Lower lobe of right lung (tissue), 2 donors: ENCODE data around the gene HEATR5A. TPM values are rescaled to one million over a fixed set of nuclear protein-coding genes. Genes with fewer than 3 reads are reported as not detected.

ENCODE experiments used
- ATAC-seq, 2 donors: fragments of 200-7000 bp; cut with Tn5 transposase; one replicate each; pipeline ENCODE4 v1.9.1; 2020 to 2022; ENCODE audit warnings: mild to moderate bottlenecking in 2 of 2, moderate library complexity in 2 of 2
- DNase-seq: peaks from one replicate; pipeline ENCODE4 v3.0.0-alpha.2; 2020
- H3K27ac ChIP-seq: fragments of 200-600 bp; one replicate; pipeline ENCODE4 v1.8.0; 2022
- H3K27me3 ChIP-seq: fragments of 200-600 bp; one replicate; pipeline ENCODE4 v1.8.0; 2022; ENCODE audit warnings: low read depth
- H3K36me3 ChIP-seq: fragments of 200-600 bp; one replicate; pipeline ENCODE4 v1.8.0; 2022; ENCODE audit warnings: mild to moderate bottlenecking
- H3K4me1 ChIP-seq: fragments of 200-600 bp; one replicate; pipeline ENCODE4 v1.8.0; 2022
- H3K4me3 ChIP-seq: fragments of 200-600 bp; one replicate; pipeline ENCODE4 v1.8.0; 2022; ENCODE audit warnings: mild to moderate bottlenecking
- H3K9me3 ChIP-seq: fragments of 200-600 bp; one replicate; pipeline ENCODE4 v1.8.0; 2022
- CTCF ChIP-seq: fragments of 200-600 bp; IDR thresholded peaks from one replicate; pipeline ENCODE4 v1.8.0; 2022; ENCODE audit warnings: antibody characterized with exemption, mild to moderate bottlenecking
- intact Hi-C: fragments of 100-400 bp; cut with DNase I; formaldehyde crosslinking; loops from one replicate; pipeline ENCODE4 v1.11.0; 2022
- total RNA-seq: library from RNA; stranded (reverse); fragmentation: NEBNext Ultra II Directional; extraction: Animal tissue kit (Norgen Biotek cat#: 25700); gene quantifications from one replicate; pipeline ENCODE4 v1.2.1, GENCODE V29; 2021
- donor health status: DM: no; HTN: yes; CAD: no; lungs with severe emphysema.

The HEATR5A gene
- total RNA-seq, 1 donor from 2014 or later, result 41.6 TPM

- Histone ChIP-seq H3K27ac (no peak overlapping the region), H3K36me3 (peaks cover 89% of the 10 kb centered on the region), H3K4me3 (no peak overlapping the region), H3K9me3 (no peaks in the 10 kb centered on the region), H3K4me1 (no peaks in the 10 kb centered on the region), H3K27me3 (no peaks in the 10 kb centered on the region)
- intact Hi-C loops, result no loop called here
- no peak for TF ChIP-seq CTCF
- DNase-seq (no peak), ATAC-seq (no peak)
Observed at GRCh38 chr14:31346097-31346496, 74.3 kb downstream of the HEATR5A start.

- intact Hi-C loops, result no loop called here
- ATAC-seq, result no peak
Observed at GRCh38 chr14:31341280-31341679, 79.1 kb downstream of the HEATR5A start.

GRCh38 chr14:31340297-31341063 lies 79.9 kb downstream of the HEATR5A start:
- intact Hi-C loops, result no loop called here
- Histone ChIP-seq H3K27me3 (no peaks in the 10 kb centered on the region), H3K4me3 (no peak overlapping the region), H3K36me3 (peaks cover 70% of the 10 kb centered on the region), H3K9me3 (no peaks in the 10 kb centered on the region), H3K4me1 (no peaks in the 10 kb centered on the region), H3K27ac (no peak overlapping the region)
- DNase-seq, result no peak
- ATAC-seq, result no peak
- TF ChIP-seq CTCF, result no peak

More at GRCh38 chr14:31341280-31341679, 79.1 kb downstream of the HEATR5A start:
- Histone ChIP-seq H3K36me3 (peaks cover 72% of the 10 kb centered on the region), H3K9me3 (no peaks in the 10 kb centered on the region), H3K27ac (no peak overlapping the region), H3K4me1 (no peaks in the 10 kb centered on the region), H3K27me3 (no peaks in the 10 kb centered on the region), H3K4me3 (no peak overlapping the region)
- no peak for TF ChIP-seq CTCF
- DNase-seq, result no peak

- no peak for ATAC-seq
- no peak for TF ChIP-seq CTCF
- no peaks in the 10 kb centered on the region for H3K27me3 ChIP-seq
- H3K4me1 ChIP-seq, result no peaks in the 10 kb centered on the region
- intact Hi-C loops, result no loop called here
- H3K36me3 ChIP-seq, result peaks cover 63% of the 10 kb centered on the region
- no peaks in the 10 kb centered on the region for H3K9me3 ChIP-seq
- no peak overlapping the region for H3K27ac ChIP-seq
- no peak overlapping the region for H3K4me3 ChIP-seq
- no peak for DNase-seq
Observed at GRCh38 chr14:31339743-31340142, 80.6 kb downstream of the HEATR5A start.

GRCh38 chr14:31337331-31337730 lies 83.0 kb downstream of the HEATR5A start:
- intact Hi-C loops, result no loop called here
- DNase-seq (no peak), ATAC-seq (no peak)
- TF ChIP-seq CTCF, result no peak
- Histone ChIP-seq H3K4me1 (no peaks in the 10 kb centered on the region), H3K9me3 (no peaks in the 10 kb centered on the region), H3K27me3 (no peaks in the 10 kb centered on the region), H3K4me3 (no peak overlapping the region), H3K36me3 (peaks cover 55% of the 10 kb centered on the region), H3K27ac (no peak overlapping the region)
